Measurements from ENCODE around the gene TIGD1.

DNA sequence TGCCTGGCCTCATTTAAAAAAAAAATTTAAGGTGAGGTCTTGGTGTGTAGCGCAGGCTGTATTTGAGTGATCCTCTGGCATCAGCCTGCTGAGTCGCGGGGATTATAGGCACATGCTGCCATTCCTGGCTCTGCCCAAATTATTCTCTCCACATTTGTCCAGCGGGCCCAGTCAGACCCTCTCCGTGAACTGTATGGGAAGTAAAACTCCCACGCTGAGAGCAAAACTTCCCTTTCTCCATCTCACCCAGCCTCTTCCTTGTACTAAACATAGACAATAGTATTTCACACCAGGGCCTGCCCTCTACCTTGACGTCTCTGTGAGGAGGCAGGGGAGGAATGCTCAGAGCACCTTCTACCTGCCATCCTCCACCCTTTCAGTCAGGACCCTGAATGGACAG, 37.2 kb upstream of the TIGD1 start:
- no peak for TF ChIP-seq EZH2 (IDR thresholded peaks at IDR 0.05; ENCODE audit: low read length)
- TF ChIP-seq, protein P1, sequence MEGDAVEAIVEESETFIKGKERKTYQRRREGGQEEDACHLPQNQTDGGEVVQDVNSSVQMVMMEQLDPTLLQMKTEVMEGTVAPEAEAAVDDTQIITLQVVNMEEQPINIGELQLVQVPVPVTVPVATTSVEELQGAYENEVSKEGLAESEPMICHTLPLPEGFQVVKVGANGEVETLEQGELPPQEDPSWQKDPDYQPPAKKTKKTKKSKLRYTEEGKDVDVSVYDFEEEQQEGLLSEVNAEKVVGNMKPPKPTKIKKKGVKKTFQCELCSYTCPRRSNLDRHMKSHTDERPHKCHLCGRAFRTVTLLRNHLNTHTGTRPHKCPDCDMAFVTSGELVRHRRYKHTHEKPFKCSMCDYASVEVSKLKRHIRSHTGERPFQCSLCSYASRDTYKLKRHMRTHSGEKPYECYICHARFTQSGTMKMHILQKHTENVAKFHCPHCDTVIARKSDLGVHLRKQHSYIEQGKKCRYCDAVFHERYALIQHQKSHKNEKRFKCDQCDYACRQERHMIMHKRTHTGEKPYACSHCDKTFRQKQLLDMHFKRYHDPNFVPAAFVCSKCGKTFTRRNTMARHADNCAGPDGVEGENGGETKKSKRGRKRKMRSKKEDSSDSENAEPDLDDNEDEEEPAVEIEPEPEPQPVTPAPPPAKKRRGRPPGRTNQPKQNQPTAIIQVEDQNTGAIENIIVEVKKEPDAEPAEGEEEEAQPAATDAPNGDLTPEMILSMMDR (optimal IDR thresholded peaks at IDR 0.05 in 1 of 3, IDR thresholded peaks at IDR 0.05 in 1 of 3, conservative IDR thresholded peaks at IDR 0.05 in 1 of 3; ENCODE audit: extremely low read depth in 1 of 3, insufficient read depth in 2 of 3, low read length in 3 of 3) = no peak

All from keratinocyte (primary cell).